NAMALWA (cell line): Measurements from ENCODE around the gene GET3.

Experiments
- DNase-seq: peaks from one replicate; pipeline ENCODE4 v3.0.0-alpha.2; 2015; ENCODE audit warnings: low spot score

The GET3 gene

DNA sequence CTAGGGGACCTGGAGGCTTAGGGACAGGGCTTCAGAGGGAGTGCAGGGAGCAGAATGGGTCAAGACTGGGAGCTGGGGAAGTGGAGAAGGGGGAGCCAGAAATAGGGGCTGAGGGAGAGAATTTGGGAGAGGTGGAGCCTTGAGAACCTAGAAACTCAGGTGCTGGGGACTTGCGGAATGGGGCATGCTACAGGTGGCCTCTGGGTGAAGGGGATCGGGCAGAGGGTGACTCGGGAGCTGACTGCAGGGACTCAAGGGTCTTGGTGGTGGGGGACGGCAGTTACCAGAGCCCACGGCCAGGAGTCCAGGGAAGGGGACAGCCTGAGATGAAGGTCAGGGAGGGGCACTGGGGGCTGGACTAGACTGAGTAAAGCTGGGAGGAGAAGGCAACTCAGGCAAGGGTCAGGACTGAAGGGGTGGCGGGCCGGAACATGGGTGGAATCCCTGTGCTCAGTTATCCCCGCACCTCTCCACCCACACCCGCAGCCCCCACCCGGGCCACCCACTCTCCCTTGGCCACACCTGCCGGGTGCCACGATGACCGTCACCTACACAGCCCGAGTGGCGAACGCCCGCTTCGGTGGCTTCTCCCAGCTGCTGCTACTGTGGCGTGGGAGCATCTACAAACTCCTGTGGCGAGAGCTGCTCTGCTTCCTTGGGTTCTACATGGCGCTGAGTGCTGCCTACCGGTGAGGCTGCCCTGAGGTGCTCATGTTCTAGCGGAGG lies 14.9 kb downstream of the GET3 start:
- DNase-seq, result no peak

DNA sequence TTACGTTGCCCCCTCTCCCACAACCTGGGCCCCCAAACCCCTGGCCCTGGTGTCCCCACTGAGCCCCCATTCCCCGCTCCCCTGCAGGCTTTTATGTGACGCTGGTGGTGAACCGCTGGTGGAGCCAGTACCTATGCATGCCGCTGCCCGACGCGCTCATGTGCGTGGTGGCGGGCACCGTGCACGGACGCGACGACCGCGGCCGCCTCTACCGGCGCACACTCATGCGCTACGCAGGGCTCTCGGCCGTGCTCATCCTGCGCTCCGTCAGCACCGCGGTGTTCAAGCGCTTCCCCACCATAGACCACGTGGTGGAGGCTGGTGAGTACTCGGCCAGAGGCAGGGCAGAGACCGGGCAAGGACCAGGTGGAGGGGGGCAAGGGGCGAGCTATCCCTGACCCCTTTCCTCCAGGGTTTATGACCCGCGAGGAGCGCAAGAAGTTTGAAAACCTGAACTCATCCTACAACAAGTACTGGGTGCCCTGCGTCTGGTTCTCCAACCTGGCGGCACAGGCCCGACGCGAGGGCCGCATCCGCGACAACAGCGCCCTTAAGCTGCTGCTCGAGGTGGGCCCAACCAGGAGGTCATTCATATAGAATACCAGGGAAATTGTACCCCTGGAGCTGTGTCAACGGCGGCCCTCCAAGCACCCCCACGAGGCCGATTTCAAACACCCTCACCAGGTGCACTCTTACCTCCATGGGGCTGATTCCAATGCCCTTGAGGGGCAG lies 17.3 kb downstream of the GET3 start:
- DNase-seq, result no peak

DNA sequence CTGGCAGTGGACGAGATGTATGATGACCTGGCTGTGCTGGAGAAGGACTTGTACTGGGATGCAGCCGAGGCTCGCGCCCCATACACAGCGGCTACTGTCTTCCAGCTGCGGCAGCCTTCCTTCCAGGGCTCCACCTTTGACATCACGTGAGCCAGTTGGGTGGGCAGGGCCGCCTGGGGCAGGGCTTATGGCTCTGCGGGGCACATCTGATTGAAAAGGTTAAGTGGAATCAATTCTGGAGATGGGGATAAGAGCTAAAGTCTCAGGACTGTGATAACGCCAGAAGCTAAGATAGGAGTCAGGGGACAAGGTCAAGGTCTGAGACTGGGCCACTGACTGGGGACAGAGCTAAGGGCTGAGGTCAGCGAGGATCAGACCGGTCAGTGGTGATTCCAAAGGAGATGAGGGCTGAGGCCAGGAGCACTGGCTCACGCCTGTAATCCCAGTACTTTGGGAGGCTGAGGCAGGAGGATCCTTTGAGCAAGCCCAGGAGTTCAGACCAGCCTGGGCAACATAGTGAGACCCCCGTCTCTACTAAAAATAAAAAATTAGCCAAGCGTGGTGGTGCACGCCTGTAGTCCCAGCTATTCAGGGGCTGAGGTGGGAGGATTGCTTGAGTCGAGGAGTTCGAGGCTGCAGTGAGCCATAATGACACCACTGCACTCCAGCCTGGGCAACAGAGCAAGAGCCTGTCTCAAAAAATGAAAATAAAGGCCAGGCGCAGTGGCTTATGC lies 19.0 kb downstream of the GET3 start:
- no peak for DNase-seq

DNA sequence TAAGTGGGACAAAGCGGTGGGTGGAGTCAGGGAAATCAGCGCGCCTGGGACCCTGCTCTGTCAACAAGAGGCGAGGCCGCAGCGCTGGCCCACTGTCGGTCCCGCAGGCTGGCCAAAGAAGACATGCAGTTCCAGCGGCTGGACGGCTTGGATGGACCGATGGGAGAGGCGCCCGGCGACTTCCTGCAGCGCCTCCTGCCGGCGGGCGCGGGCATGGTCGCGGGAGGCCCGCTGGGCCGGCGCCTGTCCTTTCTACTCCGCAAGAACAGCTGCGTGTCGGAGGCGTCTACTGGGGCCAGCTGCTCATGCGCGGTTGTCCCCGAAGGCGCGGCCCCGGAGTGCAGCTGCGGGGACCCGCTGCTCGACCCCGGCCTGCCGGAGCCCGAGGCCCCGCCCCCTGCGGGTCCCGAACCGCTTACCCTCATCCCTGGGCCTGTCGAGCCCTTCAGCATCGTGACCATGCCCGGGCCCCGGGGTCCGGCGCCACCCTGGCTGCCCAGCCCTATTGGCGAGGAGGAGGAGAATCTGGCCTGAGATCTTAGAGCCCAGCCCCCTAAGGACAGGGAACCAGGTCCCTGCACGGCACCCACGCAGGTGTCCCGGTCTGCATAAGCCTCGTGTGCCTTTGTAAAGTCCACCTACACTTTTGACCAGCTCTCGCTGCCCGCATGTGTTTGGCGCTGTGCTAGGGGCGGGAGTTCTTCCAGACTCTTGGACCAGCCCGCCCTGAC lies 20.4 kb downstream of the GET3 start:
- DNase-seq, result peak; percentile 72

DNA sequence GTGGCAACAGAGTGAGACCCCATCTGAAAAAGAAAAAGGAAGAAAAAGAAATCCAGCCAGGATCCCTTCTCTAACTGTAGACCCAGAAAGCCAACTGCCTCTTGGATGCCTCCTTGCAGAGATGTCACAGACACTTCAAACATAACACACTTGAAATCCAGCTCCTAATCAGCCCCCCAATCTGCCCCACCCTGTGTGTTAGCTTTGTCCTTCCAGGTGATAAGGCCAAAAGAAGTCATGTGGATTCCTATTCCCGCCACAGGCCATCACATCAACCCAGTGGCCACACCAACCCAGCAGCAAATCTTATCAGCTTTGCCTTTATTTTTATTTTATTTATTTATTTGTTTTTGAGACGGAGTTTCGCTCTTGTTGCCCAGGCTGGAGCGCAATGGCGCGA lies 22.4 kb downstream of the GET3 start:
- DNase-seq, result no peak

DNA sequence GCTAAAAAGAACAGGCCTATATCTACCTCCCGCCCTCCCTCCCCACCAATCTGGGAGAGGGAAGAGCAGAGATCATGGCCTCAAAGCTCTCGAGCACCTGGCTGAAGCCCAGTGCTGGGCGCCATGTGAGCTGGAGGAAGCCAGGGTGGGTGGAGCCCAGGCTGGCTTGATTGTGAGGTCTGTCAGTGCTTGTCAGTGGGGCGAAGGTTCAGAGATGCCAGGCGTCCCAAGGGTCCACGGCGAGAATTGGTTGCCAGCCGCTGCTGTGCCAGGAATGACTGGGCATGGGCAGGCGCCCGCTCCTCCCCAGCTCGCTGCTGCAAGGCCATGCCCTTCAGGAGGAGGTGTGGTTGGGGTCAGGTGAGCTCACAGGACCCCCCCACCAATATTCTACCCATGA lies 25.8 kb downstream of the GET3 start:
- DNase-seq, result no peak

DNA sequence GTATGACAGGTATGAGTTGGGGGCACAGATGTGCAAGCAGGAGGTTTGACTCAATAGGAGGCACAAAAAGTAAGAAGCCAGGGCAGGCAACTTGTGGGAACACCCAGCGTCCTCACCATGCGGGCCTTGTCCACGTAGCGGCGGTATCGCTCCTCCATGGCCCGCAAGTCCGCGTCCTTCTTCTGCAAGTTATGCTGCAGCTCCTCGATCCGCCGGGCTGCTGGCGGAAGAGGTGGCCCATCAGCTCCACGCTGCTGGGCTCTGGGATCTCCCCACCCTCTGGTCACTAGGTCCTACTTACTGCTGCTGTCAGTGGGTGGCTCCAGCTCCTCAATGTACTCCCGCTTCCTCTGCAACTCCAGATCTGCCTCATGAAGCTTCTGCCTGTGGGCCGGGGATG lies 27.4 kb downstream of the GET3 start:
- DNase-seq, result no peak

DNA sequence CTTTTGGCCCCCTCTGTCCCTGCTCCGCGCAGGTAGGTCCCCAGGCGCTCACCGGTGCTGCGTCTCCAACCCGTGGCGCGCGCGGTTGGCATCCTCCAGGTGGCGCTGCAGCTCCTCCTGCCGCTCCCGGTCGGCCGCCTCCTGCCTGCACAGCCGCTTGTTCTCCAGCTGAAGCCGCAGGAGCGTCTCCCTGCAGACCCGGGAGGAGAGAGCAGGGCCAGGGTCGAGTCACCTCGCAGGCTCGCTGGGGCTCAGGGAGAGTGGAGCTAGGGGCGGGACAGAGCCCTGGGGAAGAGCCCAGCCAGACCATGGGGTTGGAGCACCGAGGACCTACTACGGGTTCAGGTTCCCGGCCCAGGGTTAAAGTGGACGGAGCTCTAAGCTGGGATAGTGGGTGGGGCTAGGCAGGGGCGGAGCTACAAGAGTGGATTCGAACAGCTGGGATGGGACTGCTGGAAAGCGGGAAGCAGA lies 28.8 kb downstream of the GET3 start:
- DNase-seq, result peak; percentile 69

DNA sequence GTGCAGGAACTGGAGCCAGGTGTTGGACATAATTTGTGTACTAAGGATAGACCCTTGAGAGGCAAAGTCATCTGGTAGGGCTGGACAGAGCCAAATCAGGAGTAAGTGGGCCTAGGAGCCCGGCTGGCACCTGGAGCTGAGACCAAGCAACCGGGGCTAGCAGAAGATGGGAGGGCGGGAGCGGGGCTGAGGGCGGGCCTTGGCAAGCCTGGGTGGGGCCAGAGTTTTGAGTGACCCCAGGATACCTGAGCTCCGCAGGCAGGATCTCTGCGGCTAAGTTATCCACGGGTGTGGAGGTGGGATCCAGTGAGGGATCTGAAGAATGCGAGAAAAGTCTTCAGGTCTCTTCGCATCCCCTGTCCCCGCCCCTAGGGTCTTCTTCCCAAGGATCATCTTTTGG lies 29.9 kb downstream of the GET3 start:
- DNase-seq, result no peak

DNA sequence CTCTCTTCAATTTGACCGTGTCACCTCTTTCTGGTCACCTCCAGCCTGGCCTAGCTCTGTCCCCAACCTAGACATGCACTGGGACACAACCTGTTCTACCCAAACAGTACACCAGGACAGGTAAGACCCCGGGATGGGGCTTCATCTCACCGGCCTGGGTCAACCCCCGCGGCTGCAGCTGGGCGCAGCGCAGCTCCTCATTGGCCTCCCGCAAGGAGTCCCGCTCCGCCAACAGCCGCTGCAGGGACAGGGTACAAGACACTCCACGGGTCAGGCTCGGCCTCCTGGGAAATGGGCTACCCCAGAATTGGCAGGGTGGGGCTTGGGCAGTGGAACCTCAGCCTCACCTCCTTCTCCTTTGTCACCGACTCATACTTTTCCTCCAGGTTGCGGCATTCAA lies 30.4 kb downstream of the GET3 start:
- DNase-seq, result no peak

DNA sequence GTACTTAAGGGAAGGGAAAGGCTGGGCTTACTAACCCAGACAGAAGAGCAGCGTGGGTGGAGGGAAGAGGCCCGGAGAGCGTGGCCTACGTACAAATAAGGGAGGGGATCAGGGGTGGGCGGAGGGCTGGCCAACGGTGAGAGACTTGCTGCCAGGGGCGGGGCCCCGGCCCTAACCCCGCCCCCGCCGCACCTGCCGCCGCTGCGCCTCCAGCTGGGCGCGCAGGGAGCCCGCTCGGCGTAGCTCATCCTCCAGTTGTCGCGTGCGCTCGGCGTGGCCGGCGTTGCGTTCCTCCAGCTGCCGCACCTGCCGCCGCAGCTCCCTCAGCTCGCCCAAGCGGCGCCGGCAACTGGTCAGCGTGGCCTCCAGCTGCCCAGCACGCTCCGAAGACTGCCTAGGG lies 32.4 kb downstream of the GET3 start:
- DNase-seq, result peak; percentile 76

DNA sequence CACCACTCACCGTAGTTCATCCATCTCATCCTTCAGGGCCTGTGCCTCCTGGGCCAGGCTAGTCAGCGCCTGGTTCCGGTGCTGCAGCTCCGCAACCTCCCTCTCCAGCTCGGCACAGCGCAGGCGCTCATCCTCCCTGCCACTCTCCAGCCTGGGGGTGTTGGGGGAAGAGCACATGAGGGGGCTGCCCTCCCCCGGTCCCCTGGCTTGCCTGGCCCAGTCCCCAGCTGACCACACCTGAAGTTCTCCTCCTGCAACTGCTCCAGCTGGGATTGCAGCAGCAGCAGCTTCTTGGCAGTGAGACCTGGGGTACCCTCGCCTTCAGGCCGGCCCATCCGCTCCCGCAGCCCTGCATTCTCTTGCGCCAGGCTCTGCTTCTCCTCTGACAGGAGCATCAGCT lies 33.6 kb downstream of the GET3 start:
- DNase-seq, result no peak

DNA sequence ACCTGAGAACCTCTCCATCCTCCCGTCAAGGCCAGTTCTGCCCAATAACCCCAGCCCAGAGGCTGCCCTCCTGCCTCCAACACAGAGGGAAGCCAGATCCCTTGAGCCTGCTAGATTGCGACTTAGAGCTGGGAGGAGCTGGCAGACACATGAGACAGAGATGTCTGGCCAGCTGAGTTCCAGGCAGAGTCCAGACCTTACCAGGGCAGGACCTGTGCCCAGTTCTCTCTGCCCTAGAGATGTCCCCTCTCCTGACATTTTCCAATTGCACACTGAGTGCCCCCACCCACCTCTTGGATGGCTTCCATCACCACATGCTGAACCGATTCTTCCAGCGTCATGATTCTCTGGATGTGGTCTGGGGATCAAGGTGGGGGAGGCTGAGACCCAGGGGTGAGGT lies 35.0 kb downstream of the GET3 start:
- no peak for DNase-seq

DNA sequence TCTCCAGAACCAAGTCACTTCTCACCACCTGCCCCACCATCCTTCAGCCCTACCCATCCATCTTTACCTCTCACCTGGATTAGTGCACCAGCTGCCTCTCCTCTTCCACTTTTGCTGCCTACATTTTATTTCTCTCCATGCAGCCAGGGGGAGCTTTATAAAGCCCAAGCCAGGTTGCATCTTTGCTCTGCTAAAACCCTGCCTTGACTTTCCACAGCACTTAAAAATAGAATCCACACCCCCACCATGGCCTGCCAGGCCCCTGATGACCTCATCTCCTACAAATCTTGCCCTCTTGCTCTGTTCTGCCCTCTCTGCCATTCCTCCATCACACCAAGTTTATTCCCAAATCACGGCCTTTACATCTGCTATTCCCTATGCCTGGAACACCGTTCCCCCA lies 36.3 kb downstream of the GET3 start:
- peak; percentile 68 for DNase-seq

DNA sequence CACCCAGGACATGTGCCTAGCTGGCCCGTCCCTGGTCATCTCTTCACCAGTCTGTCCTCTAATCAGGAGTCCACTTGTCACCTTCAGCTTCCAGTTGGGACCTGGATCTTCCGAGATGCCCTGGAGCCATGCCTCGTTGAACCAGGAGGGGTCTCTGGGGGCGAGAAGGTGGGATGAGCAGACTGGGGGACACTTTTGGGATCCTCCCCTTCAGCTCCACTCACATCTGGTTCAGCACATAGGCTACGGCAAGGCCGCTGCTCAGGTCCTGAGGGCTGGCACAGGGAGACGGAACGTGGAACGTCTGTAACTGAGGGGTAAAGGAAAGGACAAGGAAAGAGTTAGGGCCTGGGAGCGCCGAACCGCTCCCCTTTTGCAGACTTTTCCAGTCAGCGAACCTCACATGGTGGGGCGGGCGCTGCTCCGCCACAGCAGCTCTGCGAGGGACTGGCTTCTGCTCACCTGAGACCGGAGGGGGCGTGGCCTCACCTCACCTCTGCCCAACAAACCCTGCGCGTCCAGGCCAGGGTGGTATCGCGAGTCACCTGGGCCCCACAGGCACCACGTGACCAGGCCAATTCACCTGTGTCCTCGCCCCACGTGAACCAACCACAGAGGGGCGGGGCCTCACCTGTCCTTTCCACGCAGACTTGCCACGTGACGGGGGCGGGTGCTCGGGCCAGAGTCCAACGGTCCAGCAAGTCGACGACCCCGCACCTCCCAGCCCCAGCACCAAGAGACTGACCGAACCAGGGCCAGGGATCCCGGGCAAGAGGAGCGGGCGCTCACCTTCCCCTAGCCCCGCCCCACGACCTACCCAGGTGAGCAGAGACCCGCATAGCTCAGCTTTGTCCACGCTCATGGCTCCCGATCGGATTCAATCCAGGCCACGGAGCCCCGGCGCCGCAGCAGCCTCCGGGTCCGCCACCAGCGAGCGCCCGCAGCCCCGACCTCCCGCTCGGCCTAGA lies 37.6 kb downstream of the GET3 start, which contains the start of gene HOOK2:
TSS of gene HOOK2 (minus strand) at position 965 of the 968 bp plus-strand sequence. CDS start at position 862, 103 bp downstream.
- DNase-seq, result no peak

DNA sequence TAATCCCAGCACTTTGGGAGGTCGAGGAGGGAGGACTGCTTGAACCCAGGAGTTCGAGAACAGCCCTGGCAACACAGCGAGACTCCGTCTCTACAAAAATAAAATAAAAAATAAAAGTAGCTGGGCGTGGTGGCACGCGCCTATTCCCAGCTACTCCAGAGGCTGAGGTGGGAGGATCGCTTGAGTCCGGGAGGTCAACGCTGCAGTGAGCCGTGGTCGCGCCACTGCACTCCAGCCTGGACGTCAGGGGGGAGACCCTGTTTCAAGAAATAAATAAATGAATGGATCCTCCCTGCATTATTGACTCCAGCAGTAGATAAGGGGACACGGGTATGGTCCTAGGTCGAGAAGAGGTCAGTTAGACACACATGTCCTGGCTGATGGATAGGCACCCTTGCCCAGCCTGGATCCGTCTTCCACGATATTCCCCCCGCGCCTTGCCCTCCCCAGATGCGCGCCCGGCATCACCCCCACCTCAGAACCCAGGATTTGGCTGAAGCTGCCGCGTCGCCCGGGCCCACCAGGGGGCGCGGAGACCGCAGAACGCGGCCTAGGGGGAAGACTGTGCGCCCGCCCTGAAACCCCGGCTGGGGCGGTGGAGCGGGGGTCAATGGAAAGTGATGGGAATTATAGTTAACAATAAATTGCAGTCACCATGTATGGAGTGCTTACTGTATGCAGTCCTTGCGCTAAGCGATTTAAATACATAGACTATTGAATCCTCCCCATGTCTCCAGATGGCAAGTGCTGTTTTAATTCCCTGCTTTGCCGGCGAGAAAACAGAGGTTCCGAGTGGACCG lies 40.1 kb downstream of the GET3 start:
- DNase-seq, result peak; percentile 84

DNA sequence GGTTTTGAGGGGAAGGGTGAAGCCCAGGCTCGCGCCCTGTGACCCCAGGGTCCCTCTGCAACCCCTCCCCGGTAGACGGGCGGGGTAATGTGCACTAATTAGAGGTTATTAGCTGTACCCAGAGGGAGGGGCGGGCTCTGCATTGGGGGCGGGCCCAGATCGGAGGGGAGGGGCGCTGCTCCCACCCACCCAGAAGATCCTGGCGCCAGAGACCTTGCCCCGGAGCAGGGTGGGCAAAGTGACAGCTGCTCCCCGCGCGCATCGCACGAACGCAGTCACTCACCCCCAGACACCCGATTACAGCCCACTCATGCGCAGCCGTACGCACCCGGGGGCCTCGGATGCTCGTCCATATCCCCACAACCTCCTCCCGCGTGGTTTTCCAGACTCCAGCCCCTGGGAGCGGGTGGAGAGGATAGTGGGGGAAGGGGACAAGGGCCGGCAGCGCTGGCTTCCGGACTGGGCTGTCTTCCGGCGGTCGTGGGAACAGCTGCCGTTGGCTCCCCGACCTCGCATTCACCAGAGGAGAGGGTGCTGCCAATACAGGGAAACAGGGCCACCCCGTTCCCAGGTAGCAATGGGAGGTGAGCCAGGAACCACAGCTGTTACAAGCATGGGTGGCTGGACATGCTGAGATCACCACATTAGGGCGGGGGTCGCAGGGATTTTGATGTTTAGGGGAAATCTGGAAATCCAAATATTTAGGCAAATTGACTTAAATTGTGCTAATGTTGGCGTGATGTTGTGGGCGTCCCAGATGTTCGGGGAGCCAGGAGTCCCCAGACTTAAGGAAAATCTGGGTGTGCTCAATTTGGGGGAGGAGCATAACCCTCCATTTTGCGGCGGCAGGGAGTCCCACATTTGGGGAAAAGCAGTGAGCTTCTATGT lies 41.0 kb downstream of the GET3 start:
- DNase-seq, result peak; percentile 50

DNA sequence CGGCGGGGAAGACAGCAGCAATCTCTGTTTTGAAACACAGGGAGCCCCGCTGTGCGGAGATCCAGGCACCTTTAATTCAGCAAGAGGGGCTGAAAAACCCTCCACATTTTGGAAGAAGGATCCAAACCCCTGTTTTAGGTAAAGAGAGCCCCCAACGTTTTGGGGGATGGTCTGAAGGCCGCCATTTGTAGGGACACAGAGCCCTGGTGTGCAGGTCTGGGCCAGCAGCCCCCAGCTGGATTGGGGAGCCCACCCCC lies 41.5 kb downstream of the GET3 start:
- no peak for DNase-seq
